Fibroblast of skin of back (primary cell): ENCODE results near the gene RASSF8.
"Not testable (repeated sequence)": the region's sequence is repeated elsewhere in the genome, so short reads cannot be mapped to it uniquely, and the experiment has no call there.

Source experiments
- DNase-seq: peaks from one replicate; pipeline ENCODE4 v3.0.0-alpha.2; 2013

Gene RASSF8

GRCh38 chr12:26030371-26030770 lies 71.9 kb downstream of the RASSF8 start:
- no peak for DNase-seq

- no peak for DNase-seq
Observed at GRCh38 chr12:26031318-26031717, 72.8 kb downstream of the RASSF8 start.

- no peak for DNase-seq
Observed at GRCh38 chr12:26031827-26032226, 73.3 kb downstream of the RASSF8 start.

GRCh38 chr12:26032290-26032689 lies 73.8 kb downstream of the RASSF8 start:
- DNase-seq = no peak

- DNase-seq = peak; percentile 46
Observed at GRCh38 chr12:26032719-26033241, 74.3 kb downstream of the RASSF8 start.

DNA sequence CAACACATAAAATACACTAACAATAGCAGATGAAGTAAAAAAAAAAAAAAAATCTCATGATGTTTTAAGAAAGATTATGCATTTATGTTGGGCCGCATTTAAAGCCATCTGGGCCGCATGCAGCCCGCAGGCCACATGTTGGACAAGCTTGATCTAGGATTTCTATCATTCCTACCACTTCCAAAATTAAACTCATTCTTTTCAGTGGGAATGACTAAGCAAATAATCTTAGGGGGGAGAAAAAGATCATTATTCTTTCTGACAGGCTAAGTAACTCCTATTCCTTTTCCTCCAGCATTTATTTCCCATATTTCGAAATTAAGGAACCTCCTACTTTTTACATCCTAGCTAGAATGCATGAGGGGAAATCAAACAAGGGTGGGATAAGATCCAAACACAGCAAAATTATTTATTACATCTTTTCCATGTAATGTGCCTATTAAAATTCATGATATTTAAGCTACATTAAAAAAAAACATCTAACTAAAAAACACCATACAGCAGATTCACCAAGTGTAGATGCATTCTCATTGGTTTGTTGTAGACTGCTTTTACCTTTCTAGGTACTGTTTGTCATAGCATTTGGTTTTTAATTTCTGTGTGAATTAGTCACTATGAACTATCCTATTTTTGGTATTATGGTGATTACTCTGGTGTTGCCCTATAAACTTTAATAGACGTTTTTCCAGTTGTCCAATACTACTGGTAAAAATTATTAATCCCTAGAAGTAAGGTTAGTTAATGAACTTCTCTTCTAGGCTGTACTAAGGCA lies 76.1 kb downstream of the RASSF8 start:
- peak; percentile 54 for DNase-seq

DNA sequence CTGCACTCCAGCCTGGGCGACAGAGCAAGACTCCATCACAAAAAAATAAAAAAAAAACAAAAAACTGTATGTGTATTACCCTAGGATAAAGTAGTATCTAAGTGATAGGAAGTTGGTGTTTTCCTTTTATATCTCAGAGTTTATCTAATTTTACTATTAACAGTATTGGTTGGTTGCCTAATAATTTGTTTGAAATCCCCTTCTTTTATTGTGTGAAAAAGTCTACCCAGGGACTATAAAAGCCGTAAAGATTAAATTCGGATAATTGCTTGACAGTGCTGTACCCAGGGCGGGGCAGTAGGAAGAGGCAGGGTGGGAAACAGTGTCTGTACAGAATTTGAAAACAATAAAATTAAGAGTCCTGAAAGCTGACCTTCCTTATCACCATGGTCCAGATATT lies 78.4 kb downstream of the RASSF8 start:
- DNase-seq = no peak

- DNase-seq = no peak
Observed at GRCh38 chr12:26037615-26038220, 79.2 kb downstream of the RASSF8 start.

DNA sequence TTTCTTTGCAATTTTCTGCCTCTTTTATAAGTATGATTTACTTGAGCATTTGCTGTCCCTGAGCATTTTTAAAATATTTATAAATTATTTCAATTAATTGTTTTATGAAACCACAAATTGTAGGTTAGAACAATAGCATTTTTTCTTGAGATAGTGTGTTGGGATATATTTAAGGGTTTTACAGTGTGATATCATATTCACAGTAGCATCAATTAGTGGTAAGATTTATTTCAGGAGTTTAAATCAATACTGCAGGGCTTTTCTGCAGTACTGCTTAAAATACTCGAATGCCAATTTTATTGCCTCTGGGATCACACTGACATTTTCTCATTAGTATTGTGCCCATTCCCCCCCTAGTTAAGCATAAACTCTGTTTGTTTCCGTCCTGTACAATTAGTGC lies 84.2 kb downstream of the RASSF8 start:
- no peak for DNase-seq

- DNase-seq = no peak
Observed at GRCh38 chr12:26043135-26044006, 84.9 kb downstream of the RASSF8 start.

GRCh38 chr12:26044007-26044394 lies 85.5 kb downstream of the RASSF8 start:
- peak; percentile 35 for DNase-seq

- no peak for DNase-seq
Observed at GRCh38 chr12:26044592-26044991, 86.1 kb downstream of the RASSF8 start.

- no peak for DNase-seq
Observed at GRCh38 chr12:26046203-26046602, 87.7 kb downstream of the RASSF8 start.

- no peak for DNase-seq
Observed at GRCh38 chr12:26046906-26047305, 88.4 kb downstream of the RASSF8 start.

- DNase-seq = no peak
Observed at GRCh38 chr12:26047401-26048226, 89.1 kb downstream of the RASSF8 start.

- DNase-seq = peak; percentile 29
Observed at GRCh38 chr12:26052652-26053051, 94.2 kb downstream of the RASSF8 start.

- no peak for DNase-seq
Observed at GRCh38 chr12:26054383-26054782, 95.9 kb downstream of the RASSF8 start.

DNA sequence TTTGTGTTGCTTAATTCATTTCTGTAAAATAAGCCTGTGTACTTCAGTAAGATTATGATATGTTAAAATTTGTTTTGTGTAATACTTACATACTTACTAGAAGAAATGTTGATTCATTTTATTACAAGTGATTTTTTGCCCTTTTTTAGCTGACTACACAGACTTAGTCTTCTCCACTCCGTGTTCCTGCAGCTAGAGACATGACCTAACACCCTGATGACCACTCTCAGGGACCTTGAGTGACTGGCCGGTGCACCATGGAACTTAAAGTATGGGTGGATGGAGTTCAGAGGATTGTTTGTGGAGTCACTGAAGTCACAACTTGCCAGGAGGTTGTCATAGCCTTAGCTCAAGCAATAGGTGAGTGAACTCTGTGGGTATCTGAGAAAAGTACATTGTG lies 96.6 kb downstream of the RASSF8 start:
- no peak for DNase-seq

- peak; percentile 65 for DNase-seq
Observed at GRCh38 chr12:26056335-26056734, 97.9 kb downstream of the RASSF8 start.

- not testable (repeated sequence) for DNase-seq
Observed at GRCh38 chr12:26057271-26057670, 98.8 kb downstream of the RASSF8 start.

DNA sequence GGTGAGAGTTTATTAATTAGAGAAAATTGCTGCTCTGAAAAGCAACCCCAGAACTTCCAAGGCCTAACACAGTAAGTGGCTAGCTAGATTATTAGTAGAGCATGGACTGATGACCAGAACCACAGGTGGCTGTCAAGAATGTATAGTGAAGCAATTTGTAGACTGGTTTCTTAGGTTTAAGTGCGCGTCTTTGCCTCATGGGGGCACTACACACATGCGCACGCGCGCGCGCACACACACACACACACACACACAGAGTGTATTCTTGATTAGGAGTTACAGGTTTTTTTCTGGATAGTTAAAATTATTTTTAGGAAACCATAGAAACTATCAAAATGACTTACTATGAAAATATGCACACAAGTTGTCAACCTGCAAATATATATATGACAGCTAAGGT lies 99.8 kb downstream of the RASSF8 start:
- no peak for DNase-seq

- no peak for DNase-seq
Observed at GRCh38 chr12:26058818-26059217, 100.3 kb downstream of the RASSF8 start.
